Measurements from ENCODE around the gene EEF2KMT. TPM values are rescaled to one million over a fixed set of nuclear protein-coding genes. Genes with fewer than 3 reads are reported as not detected.
A peak's percentile ranks its signal among the peaks of the same experiment; 100 is the strongest.
"Not testable (repeated sequence)": the region's sequence is repeated elsewhere in the genome, so short reads cannot be mapped to it uniquely, and the experiment has no call there.

The EEF2KMT gene
- total RNA-seq, 2 experiments from 2014 or later: 23.4 to 25.5 TPM

GRCh38 chr16:5083646-5084045 lies 13.9 kb downstream of the EEF2KMT start:
- not testable (repeated sequence) for H3K4me3 Mint-ChIP-seq, H3K9me3 Mint-ChIP-seq, H3K27ac Mint-ChIP-seq, DNase-seq, H3K27me3 Mint-ChIP-seq, H3K4me1 Mint-ChIP-seq
- H3K36me3 Mint-ChIP-seq: peaks cover 15% of the 10 kb centered on the region

GRCh38 chr16:5080996-5081395 lies 16.6 kb downstream of the EEF2KMT start:
- H3K9me3 Mint-ChIP-seq, H3K27ac Mint-ChIP-seq, DNase-seq, H3K27me3 Mint-ChIP-seq, H3K4me1 Mint-ChIP-seq, H3K4me3 Mint-ChIP-seq: not testable (repeated sequence)
- peaks cover 11% of the 10 kb centered on the region for H3K36me3 Mint-ChIP-seq

GRCh38 chr16:5080461-5080860 lies 17.1 kb downstream of the EEF2KMT start:
- not testable (repeated sequence) for H3K4me1 Mint-ChIP-seq, H3K9me3 Mint-ChIP-seq, H3K36me3 Mint-ChIP-seq, DNase-seq, H3K27ac Mint-ChIP-seq, H3K27me3 Mint-ChIP-seq, H3K4me3 Mint-ChIP-seq

GRCh38 chr16:5078626-5079025 lies 19.0 kb downstream of the EEF2KMT start:
- Mint-ChIP-seq H3K27ac (no peak overlapping the region), H3K4me3 (no peak overlapping the region), H3K27me3 (no peaks in the 10 kb centered on the region), H3K36me3 (peaks cover 3% of the 10 kb centered on the region), H3K9me3 (no peaks in the 10 kb centered on the region), H3K4me1 (peaks cover 5% of the 10 kb centered on the region)
- DNase-seq: no peak

GRCh38 chr16:5077304-5077703 lies 20.3 kb downstream of the EEF2KMT start:
- H3K4me3 Mint-ChIP-seq: no peak overlapping the region
- H3K27ac Mint-ChIP-seq: no peak overlapping the region
- no peak for DNase-seq
- H3K36me3 Mint-ChIP-seq: peaks cover 5% of the 10 kb centered on the region
- peaks cover 16% of the 10 kb centered on the region for H3K4me1 Mint-ChIP-seq
- no peaks in the 10 kb centered on the region for H3K9me3 Mint-ChIP-seq
- H3K27me3 Mint-ChIP-seq: no peaks in the 10 kb centered on the region

- Mint-ChIP-seq H3K9me3 (peaks cover 1% of the 10 kb centered on the region), H3K36me3 (peaks cover 11% of the 10 kb centered on the region), H3K27me3 (no peaks in the 10 kb centered on the region), H3K27ac (peak overlapping the region; percentile 61), H3K4me3 (no peak overlapping the region), H3K4me1 (peaks cover 26% of the 10 kb centered on the region)
- DNase-seq: no peak
Observed at GRCh38 chr16:5075637-5076036, 22.0 kb downstream of the EEF2KMT start.

- H3K27me3 Mint-ChIP-seq, H3K9me3 Mint-ChIP-seq, H3K36me3 Mint-ChIP-seq, H3K27ac Mint-ChIP-seq, DNase-seq, H3K4me3 Mint-ChIP-seq: not testable (repeated sequence)
- peaks cover 26% of the 10 kb centered on the region for H3K4me1 Mint-ChIP-seq
Observed at GRCh38 chr16:5073771-5074170, 23.8 kb downstream of the EEF2KMT start.

- H3K27me3 Mint-ChIP-seq: no peaks in the 10 kb centered on the region
- peaks cover 26% of the 10 kb centered on the region for H3K4me1 Mint-ChIP-seq
- H3K27ac Mint-ChIP-seq: peak overlapping the region; percentile 6
- peaks cover 1% of the 10 kb centered on the region for H3K9me3 Mint-ChIP-seq
- peak overlapping the region; percentile 96 for H3K4me3 Mint-ChIP-seq
- DNase-seq: no peak
- H3K36me3 Mint-ChIP-seq: peaks cover 9% of the 10 kb centered on the region
Observed at GRCh38 chr16:5073279-5073629, 24.3 kb downstream of the EEF2KMT start.

- Mint-ChIP-seq H3K27ac (peak overlapping the region; percentile 96), H3K4me1 (peaks cover 26% of the 10 kb centered on the region), H3K27me3 (no peaks in the 10 kb centered on the region), H3K9me3 (peaks cover 1% of the 10 kb centered on the region), H3K36me3 (peaks cover 9% of the 10 kb centered on the region), H3K4me3 (peak overlapping the region; percentile 96)
- DNase-seq: no peak
Observed at GRCh38 chr16:5072334-5073278, 25.0 kb downstream of the EEF2KMT start.

GRCh38 chr16:5071681-5072333 lies 25.8 kb downstream of the EEF2KMT start, which contains the start of gene ALG1:
Gene ALG1, plus strand, starts transcription at chr16:5071843. Its CDS starts 7 bp downstream, at chr16:5071850.
- H3K4me3 Mint-ChIP-seq: peak within 1 kb of the TSS; percentile 96
- peak; percentile 90 for DNase-seq
- H3K27me3 Mint-ChIP-seq: no peaks in the 10 kb centered on the region
- H3K27ac Mint-ChIP-seq: peak within 1 kb of the TSS; percentile 96
- peaks cover 1% of the 10 kb centered on the region for H3K9me3 Mint-ChIP-seq
- peaks cover 9% of the 10 kb centered on the region for H3K36me3 Mint-ChIP-seq
- H3K4me1 Mint-ChIP-seq: peaks cover 26% of the 10 kb centered on the region

GRCh38 chr16:5071341-5071680 lies 26.3 kb downstream of the EEF2KMT start:
- H3K4me3 Mint-ChIP-seq: peak overlapping the region; percentile 96
- no peaks in the 10 kb centered on the region for H3K27me3 Mint-ChIP-seq
- DNase-seq: no peak
- H3K4me1 Mint-ChIP-seq: peaks cover 26% of the 10 kb centered on the region
- H3K9me3 Mint-ChIP-seq: peaks cover 1% of the 10 kb centered on the region
- H3K27ac Mint-ChIP-seq: peak overlapping the region; percentile 96
- peaks cover 9% of the 10 kb centered on the region for H3K36me3 Mint-ChIP-seq

- Mint-ChIP-seq H3K27ac (peak overlapping the region; percentile 96), H3K36me3 (peaks cover 9% of the 10 kb centered on the region), H3K4me3 (no peak overlapping the region), H3K4me1 (peaks cover 26% of the 10 kb centered on the region), H3K9me3 (peaks cover 1% of the 10 kb centered on the region), H3K27me3 (no peaks in the 10 kb centered on the region)
- DNase-seq: no peak
Observed at GRCh38 chr16:5070431-5071186, 27.0 kb downstream of the EEF2KMT start.

- Mint-ChIP-seq H3K4me1 (peaks cover 26% of the 10 kb centered on the region), H3K9me3 (peaks cover 1% of the 10 kb centered on the region), H3K27me3 (no peaks in the 10 kb centered on the region), H3K36me3 (peaks cover 9% of the 10 kb centered on the region), H3K27ac (no peak overlapping the region), H3K4me3 (no peak overlapping the region)
- no peak for DNase-seq
Observed at GRCh38 chr16:5069854-5070253, 27.7 kb downstream of the EEF2KMT start.

GRCh38 chr16:5069048-5069447 lies 28.5 kb downstream of the EEF2KMT start:
- H3K4me1 Mint-ChIP-seq: peaks cover 21% of the 10 kb centered on the region
- DNase-seq: no peak
- H3K4me3 Mint-ChIP-seq: no peak overlapping the region
- no peaks in the 10 kb centered on the region for H3K27me3 Mint-ChIP-seq
- peaks cover 8% of the 10 kb centered on the region for H3K36me3 Mint-ChIP-seq
- H3K9me3 Mint-ChIP-seq: peaks cover 1% of the 10 kb centered on the region
- no peak overlapping the region for H3K27ac Mint-ChIP-seq

GRCh38 chr16:5066511-5066910 lies 31.1 kb downstream of the EEF2KMT start:
- H3K4me3 Mint-ChIP-seq: no peak overlapping the region
- peaks cover 2% of the 10 kb centered on the region for H3K36me3 Mint-ChIP-seq
- H3K4me1 Mint-ChIP-seq: peaks cover 7% of the 10 kb centered on the region
- H3K27me3 Mint-ChIP-seq: no peaks in the 10 kb centered on the region
- DNase-seq: no peak
- H3K9me3 Mint-ChIP-seq: peaks cover 1% of the 10 kb centered on the region
- H3K27ac Mint-ChIP-seq: no peak overlapping the region
